HUES64 (cell line): Measurements from ENCODE around the gene GPX3.

Source experiments
- H3K27ac ChIP-seq: 2 replicates; pipeline ENCODE4 v1.7.0; 2013; ENCODE audit warnings: low read depth, low read length, inconsistent platforms
- H3K27me3 ChIP-seq: 2 replicates; pipeline ENCODE4 v1.6.1; 2013; ENCODE audit warnings: mild to moderate bottlenecking, low read length; ENCODE audit not compliant: insufficient read depth
- H3K36me3 ChIP-seq: 2 replicates; pipeline ENCODE4 v1.6.1; 2013; ENCODE audit warnings: mild to moderate bottlenecking, low read length; ENCODE audit not compliant: insufficient read depth
- H3K4me1 ChIP-seq: 2 replicates; pipeline ENCODE4 v1.6.1; 2013; ENCODE audit warnings: mild to moderate bottlenecking, low read length, moderate library complexity; ENCODE audit not compliant: insufficient read depth
- H3K4me3 ChIP-seq: 2 replicates; pipeline ENCODE4 v1.5.1; 2013; ENCODE audit warnings: mild to moderate bottlenecking, low read length, moderate library complexity
- H3K9ac ChIP-seq: 2 replicates; pipeline ENCODE4 v1.6.1; 2013; ENCODE audit warnings: mild to moderate bottlenecking, low read depth, low read length
- H3K9me3 ChIP-seq: 2 replicates; pipeline ENCODE4 v1.6.1; 2013; ENCODE audit warnings: low read depth, low read length; ENCODE audit not compliant: insufficient read depth
- WGBS: fragments of 150-250, 120-280 bp; methylation state at CpG from one replicate; pipeline ENCODE4 v1.1.7; 2013; ENCODE audit warnings: missing lambda C conversion rate; 5-methylcytosine and 5-hydroxymethylcytosine counted together

Gene GPX3

GRCh38 chr5:151002681-151003502 lies 17.5 kb upstream of the GPX3 start:
- H3K4me3 ChIP-seq = no peak overlapping the region
- WGBS = 86% methylated on average over 9 of the region's 9 CpGs
- no peaks in the 10 kb centered on the region for H3K27me3 ChIP-seq
- H3K9ac ChIP-seq = no peak overlapping the region
- no peaks in the 10 kb centered on the region for H3K4me1 ChIP-seq
- no peaks in the 10 kb centered on the region for H3K36me3 ChIP-seq
- no peak overlapping the region for H3K27ac ChIP-seq
- no peaks in the 10 kb centered on the region for H3K9me3 ChIP-seq

GRCh38 chr5:151003503-151003860 lies 16.9 kb upstream of the GPX3 start:
- H3K4me1 ChIP-seq = no peaks in the 10 kb centered on the region
- WGBS = 93% methylated on average over 3 of the region's 3 CpGs
- H3K4me3 ChIP-seq = no peak overlapping the region
- no peaks in the 10 kb centered on the region for H3K36me3 ChIP-seq
- H3K27ac ChIP-seq = no peak overlapping the region
- H3K9me3 ChIP-seq = no peaks in the 10 kb centered on the region
- H3K9ac ChIP-seq = no peak overlapping the region
- no peaks in the 10 kb centered on the region for H3K27me3 ChIP-seq

- no peak overlapping the region for H3K4me3 ChIP-seq
- no peak overlapping the region for H3K27ac ChIP-seq
- no peaks in the 10 kb centered on the region for H3K9me3 ChIP-seq
- H3K9ac ChIP-seq = no peak overlapping the region
- 97% methylated on average over 2 of the region's 2 CpGs for WGBS
- no peaks in the 10 kb centered on the region for H3K27me3 ChIP-seq
- no peaks in the 10 kb centered on the region for H3K36me3 ChIP-seq
- no peaks in the 10 kb centered on the region for H3K4me1 ChIP-seq
These were observed 15.9 kb upstream of the GPX3 start for GRCh38 chr5:151004499-151004898.

- Histone ChIP-seq H3K9ac (no peak overlapping the region), H3K36me3 (no peaks in the 10 kb centered on the region), H3K4me3 (no peak overlapping the region), H3K4me1 (no peaks in the 10 kb centered on the region), H3K9me3 (no peaks in the 10 kb centered on the region), H3K27me3 (no peaks in the 10 kb centered on the region), H3K27ac (no peak overlapping the region)
- WGBS = 84% methylated on average over 5 of the region's 5 CpGs
These were observed 15.0 kb upstream of the GPX3 start for GRCh38 chr5:151005187-151005949.

GRCh38 chr5:151005950-151006576 lies 14.3 kb upstream of the GPX3 start:
- Histone ChIP-seq H3K27ac (no peak overlapping the region), H3K4me3 (no peak overlapping the region), H3K4me1 (no peaks in the 10 kb centered on the region), H3K36me3 (no peaks in the 10 kb centered on the region), H3K9ac (no peak overlapping the region), H3K9me3 (no peaks in the 10 kb centered on the region), H3K27me3 (no peaks in the 10 kb centered on the region)
- 80% methylated on average over 7 of the region's 7 CpGs for WGBS

GRCh38 chr5:151006704-151007334 lies 13.6 kb upstream of the GPX3 start:
- H3K36me3 ChIP-seq = no peaks in the 10 kb centered on the region
- no peak overlapping the region for H3K27ac ChIP-seq
- no peaks in the 10 kb centered on the region for H3K9me3 ChIP-seq
- no peak overlapping the region for H3K4me3 ChIP-seq
- H3K27me3 ChIP-seq = no peaks in the 10 kb centered on the region
- 97% methylated on average over 4 of the region's 5 CpGs for WGBS
- no peak overlapping the region for H3K9ac ChIP-seq
- H3K4me1 ChIP-seq = no peaks in the 10 kb centered on the region

GRCh38 chr5:151007430-151008209 lies 12.8 kb upstream of the GPX3 start:
- WGBS = 94% methylated on average over 7 of the region's 7 CpGs
- Histone ChIP-seq H3K4me1 (no peaks in the 10 kb centered on the region), H3K9ac (no peak overlapping the region)

GRCh38 chr5:151008210-151008491 lies 12.2 kb upstream of the GPX3 start:
- Histone ChIP-seq H3K27ac (no peak overlapping the region), H3K36me3 (no peaks in the 10 kb centered on the region), H3K4me1 (no peaks in the 10 kb centered on the region), H3K9ac (no peak overlapping the region), H3K9me3 (no peaks in the 10 kb centered on the region), H3K4me3 (no peak overlapping the region), H3K27me3 (no peaks in the 10 kb centered on the region)
- 92% methylated on average over 2 of the region's 2 CpGs for WGBS

More at GRCh38 chr5:151007430-151008209, 12.8 kb upstream of the GPX3 start:
- Histone ChIP-seq H3K4me3 (no peak overlapping the region), H3K27ac (no peak overlapping the region), H3K36me3 (no peaks in the 10 kb centered on the region), H3K27me3 (no peaks in the 10 kb centered on the region), H3K9me3 (no peaks in the 10 kb centered on the region)

- WGBS = 97% methylated on average over 4 of the region's 4 CpGs
These were observed 11.5 kb upstream of the GPX3 start for GRCh38 chr5:151008906-151009305.

GRCh38 chr5:151012862-151013261 lies 7.5 kb upstream of the GPX3 start:
- Histone ChIP-seq H3K9me3 (no peaks in the 10 kb centered on the region), H3K4me3 (no peak overlapping the region), H3K27me3 (0 out of 2 replicates have a peak, but pooled peaks cover 3% of the 10 kb centered on the region), H3K36me3 (no peaks in the 10 kb centered on the region), H3K27ac (no peak overlapping the region), H3K4me1 (no peaks in the 10 kb centered on the region), H3K9ac (no peak overlapping the region)
- WGBS = 91% methylated on average over 6 of the region's 6 CpGs

More at GRCh38 chr5:151008906-151009305, 11.5 kb upstream of the GPX3 start:
- H3K36me3 ChIP-seq = no peaks in the 10 kb centered on the region
- no peak overlapping the region for H3K9ac ChIP-seq
- no peaks in the 10 kb centered on the region for H3K4me1 ChIP-seq
- H3K27ac ChIP-seq = no peak overlapping the region
- no peaks in the 10 kb centered on the region for H3K27me3 ChIP-seq
- no peaks in the 10 kb centered on the region for H3K9me3 ChIP-seq
- H3K4me3 ChIP-seq = no peak overlapping the region
